GM13976 (cell line): ENCODE measurements around the gene HMGA1.

Experiments used
- DNase-seq: peaks from one replicate; pipeline ENCODE4 v3.0.0; 2012; ENCODE audit warnings: low spot score
- CTCF ChIP-seq: IDR thresholded peaks from 2 replicates; pipeline ENCODE4 v1.5.1; 2012; ENCODE audit warnings: borderline replicate concordance, mild to moderate bottlenecking; ENCODE audit not compliant: insufficient read depth; ENCODE audit errors: extremely low read depth, missing control alignments, control extremely low read depth
- in situ Hi-C: fragments of 300-500 bp; cut with MboI; formaldehyde crosslinking; loops from one replicate; pipeline ENCODE4 v1.12.0; 2022; ENCODE audit warnings: low sequenced_read_pairs, mixed read lengths, inconsistent platforms; ENCODE audit not compliant: unreplicated experiment

The HMGA1 gene

GRCh38 chr6:34196116-34196832, 40.4 kb upstream of the HMGA1 start:
- TF ChIP-seq CTCF = peak; percentile 98
- peak; percentile 95 for DNase-seq

GRCh38 chr6:34196833-34197195, 39.9 kb upstream of the HMGA1 start:
- in situ Hi-C loops = loop anchor here (10.0 kb wide), 1 partner anchor 48 kb away; the partner anchor contains the start of gene SMIM29
- TF ChIP-seq CTCF = no peak
- no peak for DNase-seq

More at GRCh38 chr6:34196116-34196832, 40.4 kb upstream of the HMGA1 start:
- in situ Hi-C loops = loop anchor here (10.0 kb wide), 1 partner anchor 49 kb away; the partner anchor contains the start of gene SMIM29

- DNase-seq = peak; percentile 28
- TF ChIP-seq CTCF = no peak
- in situ Hi-C loops = no loop called here
Observed at GRCh38 chr6:34200340-34200971, 36.2 kb upstream of the HMGA1 start.

GRCh38 chr6:34201455-34202107, 35.1 kb upstream of the HMGA1 start:
- in situ Hi-C loops = no loop called here
- DNase-seq = no peak
- no peak for TF ChIP-seq CTCF

- no peak for DNase-seq
- TF ChIP-seq CTCF = no peak
Observed at GRCh38 chr6:34202329-34203201, 34.1 kb upstream of the HMGA1 start.

GRCh38 chr6:34204693-34205092, 32.0 kb upstream of the HMGA1 start:
- no peak for DNase-seq
- in situ Hi-C loops = no loop called here
- no peak for TF ChIP-seq CTCF

More at GRCh38 chr6:34202329-34203201, 34.1 kb upstream of the HMGA1 start:
- in situ Hi-C loops = no loop called here
